ENCODE data around the gene UNC5C. TPM values are rescaled to one million over a fixed set of nuclear protein-coding genes. Genes with fewer than 3 reads are reported as not detected.

Gene UNC5C
- total RNA-seq, 3 donors from 2014 or later (not counting 1 experiment from before 2014, with no cell fraction given): not detected

DNA sequence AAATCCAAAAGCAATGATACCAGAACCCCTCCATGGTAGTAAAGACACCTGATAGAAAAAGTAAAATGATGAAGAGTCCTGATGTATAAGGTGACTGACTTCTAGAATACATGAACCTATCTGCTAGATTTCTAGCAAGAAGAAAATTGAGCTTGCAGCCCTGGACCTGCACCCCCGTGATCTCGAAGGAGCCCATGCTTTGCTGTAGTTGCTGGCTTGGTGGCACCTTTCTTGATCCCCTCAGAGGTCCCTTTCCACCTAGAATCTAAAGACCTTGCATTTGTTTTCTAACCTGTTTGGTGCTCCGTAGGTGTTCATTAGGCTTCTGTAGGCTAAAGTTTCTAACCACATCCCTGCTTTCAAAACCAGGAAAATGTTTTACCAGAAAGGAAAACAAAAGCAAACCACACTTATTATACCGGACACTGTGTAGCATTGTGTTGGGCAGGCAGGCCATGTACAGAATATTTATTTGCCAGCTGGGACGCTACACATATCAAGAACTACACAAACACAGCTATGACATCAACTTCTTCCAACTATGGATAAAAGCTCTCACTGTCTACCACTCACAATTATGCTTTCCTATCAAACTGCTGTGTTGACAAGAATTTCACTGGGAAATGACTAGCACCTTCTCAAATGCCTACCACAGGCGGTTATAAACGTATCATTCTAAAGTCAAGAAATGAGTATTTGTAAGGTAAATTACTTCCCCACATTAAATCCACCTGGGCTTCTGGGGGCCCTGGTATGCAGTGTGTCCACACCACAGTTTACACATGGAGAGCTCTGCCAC lies 316.2 kb downstream of the UNC5C start:
- peaks cover 0 to 9% of the 10 kb centered on the region in 2 donors for H3K4me1 Mint-ChIP-seq
- no peak for DNase-seq
- intact Hi-C loops (cut with micrococcal nuclease): no loop called here
- H3K4me3 Mint-ChIP-seq: no peak overlapping the region
- no peak overlapping the region for H3K27ac ChIP-seq (ENCODE audit: low read length)
- H3K27me3 ChIP-seq (ENCODE audit: control insufficient read depth, insufficient read depth, low read length): no peaks in the 10 kb centered on the region
- no peaks in the 10 kb centered on the region for H3K36me3 Mint-ChIP-seq
- no peaks in the 10 kb centered on the region for H3K4me1 ChIP-seq (ENCODE audit: control insufficient read depth, insufficient read depth, low read length)
- no peaks in the 10 kb centered on the region for H3K27me3 Mint-ChIP-seq (ENCODE audit: low read depth in 2 of 2)
- TF ChIP-seq, protein P1, sequence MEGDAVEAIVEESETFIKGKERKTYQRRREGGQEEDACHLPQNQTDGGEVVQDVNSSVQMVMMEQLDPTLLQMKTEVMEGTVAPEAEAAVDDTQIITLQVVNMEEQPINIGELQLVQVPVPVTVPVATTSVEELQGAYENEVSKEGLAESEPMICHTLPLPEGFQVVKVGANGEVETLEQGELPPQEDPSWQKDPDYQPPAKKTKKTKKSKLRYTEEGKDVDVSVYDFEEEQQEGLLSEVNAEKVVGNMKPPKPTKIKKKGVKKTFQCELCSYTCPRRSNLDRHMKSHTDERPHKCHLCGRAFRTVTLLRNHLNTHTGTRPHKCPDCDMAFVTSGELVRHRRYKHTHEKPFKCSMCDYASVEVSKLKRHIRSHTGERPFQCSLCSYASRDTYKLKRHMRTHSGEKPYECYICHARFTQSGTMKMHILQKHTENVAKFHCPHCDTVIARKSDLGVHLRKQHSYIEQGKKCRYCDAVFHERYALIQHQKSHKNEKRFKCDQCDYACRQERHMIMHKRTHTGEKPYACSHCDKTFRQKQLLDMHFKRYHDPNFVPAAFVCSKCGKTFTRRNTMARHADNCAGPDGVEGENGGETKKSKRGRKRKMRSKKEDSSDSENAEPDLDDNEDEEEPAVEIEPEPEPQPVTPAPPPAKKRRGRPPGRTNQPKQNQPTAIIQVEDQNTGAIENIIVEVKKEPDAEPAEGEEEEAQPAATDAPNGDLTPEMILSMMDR (IDR thresholded peaks at IDR 0.05): no peak
- H3K9me3 Mint-ChIP-seq: peaks cover 0 to 2% of the 10 kb centered on the region in 2 donors
- no peak overlapping the region for H3K27ac Mint-ChIP-seq
- no peak for ATAC-seq
- WGBS (ENCODE audit: insufficient coverage): 52% methylated on average over 5 of the region's 7 CpGs
- H3K36me3 ChIP-seq (ENCODE audit: control insufficient read depth, insufficient read depth, low read length): no peaks in the 10 kb centered on the region
- no peaks in the 10 kb centered on the region for H3K9me3 ChIP-seq (ENCODE audit: control insufficient read depth, insufficient read depth, low read length)
- H3K4me3 ChIP-seq (ENCODE audit: low read length): no peak overlapping the region

DNA sequence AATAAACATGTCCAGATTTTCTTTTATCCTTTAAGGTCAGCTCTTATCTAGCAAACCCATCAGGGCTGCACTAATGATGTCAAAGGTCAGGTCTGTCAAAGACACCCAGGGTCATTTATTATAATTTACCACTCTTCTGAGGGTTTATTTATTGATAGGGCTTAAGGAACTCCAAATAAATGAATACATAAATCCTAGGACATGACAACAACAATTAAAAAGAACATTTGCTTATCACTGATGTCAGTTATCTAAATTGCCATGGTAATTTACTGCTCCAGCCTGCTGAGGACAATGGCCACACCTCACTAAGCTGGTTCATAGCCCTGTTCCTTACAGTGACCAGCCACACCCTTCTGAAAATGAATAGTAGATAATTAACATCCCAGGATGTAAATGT lies 317.1 kb downstream of the UNC5C start:
- Histone ChIP-seq H3K27ac (ENCODE audit: low read length) (no peak overlapping the region), H3K4me1 (ENCODE audit: control insufficient read depth, insufficient read depth, low read length) (no peaks in the 10 kb centered on the region), H3K27me3 (ENCODE audit: control insufficient read depth, insufficient read depth, low read length) (no peaks in the 10 kb centered on the region), H3K4me3 (ENCODE audit: low read length) (no peak overlapping the region), H3K36me3 (ENCODE audit: control insufficient read depth, insufficient read depth, low read length) (no peaks in the 10 kb centered on the region), H3K9me3 (ENCODE audit: control insufficient read depth, insufficient read depth, low read length) (no peaks in the 10 kb centered on the region)
- intact Hi-C loops (cut with micrococcal nuclease): no loop called here
- Mint-ChIP-seq H3K4me1 (peaks cover 0 to 9% of the 10 kb centered on the region in 2 donors), H3K9me3 (peaks cover 0 to 2% of the 10 kb centered on the region in 2 donors), H3K27ac (no peak overlapping the region), H3K36me3 (no peaks in the 10 kb centered on the region), H3K4me3 (no peak overlapping the region), H3K27me3 (ENCODE audit: low read depth in 2 of 2) (no peaks in the 10 kb centered on the region)
- no peak for DNase-seq
- TF ChIP-seq, protein P1 (IDR thresholded peaks at IDR 0.05): no peak
- ATAC-seq: no peak

DNA sequence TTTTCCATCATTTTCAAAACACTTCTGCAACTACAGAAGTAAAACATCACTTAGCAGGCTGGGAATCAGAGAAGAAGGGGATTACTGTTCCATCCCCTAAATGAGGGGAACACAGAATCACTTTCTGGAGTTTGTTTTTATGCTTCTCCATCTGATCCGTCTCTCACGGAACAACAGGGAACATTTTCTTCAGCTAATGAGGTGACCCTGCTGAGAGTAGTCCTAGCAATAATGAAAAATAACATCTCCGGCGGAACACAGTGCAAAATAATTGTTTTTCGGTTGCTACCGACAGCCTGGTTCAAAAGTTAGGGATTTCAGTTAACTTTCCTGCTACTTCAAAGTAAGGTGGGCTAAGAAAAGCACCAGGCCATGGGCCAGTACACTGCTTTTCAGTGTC lies 322.9 kb downstream of the UNC5C start:
- Mint-ChIP-seq H3K4me3 (no peak overlapping the region), H3K27me3 (ENCODE audit: low read depth in 2 of 2) (no peaks in the 10 kb centered on the region), H3K36me3 (no peaks in the 10 kb centered on the region), H3K4me1 (no peaks in the 10 kb centered on the region), H3K9me3 (peaks cover 0 to 2% of the 10 kb centered on the region in 2 donors), H3K27ac (no peak overlapping the region)
- no peaks in the 10 kb centered on the region for H3K4me1 ChIP-seq (ENCODE audit: control insufficient read depth, insufficient read depth, low read length)
- no peaks in the 10 kb centered on the region for H3K9me3 ChIP-seq (ENCODE audit: control insufficient read depth, insufficient read depth, low read length)
- no peak overlapping the region for H3K27ac ChIP-seq (ENCODE audit: low read length)
- no peak for DNase-seq
- no peak overlapping the region for H3K4me3 ChIP-seq (ENCODE audit: low read length)
- 96% methylated on average over 6 of the region's 6 CpGs for WGBS (ENCODE audit: insufficient coverage)
- TF ChIP-seq, protein P1 (IDR thresholded peaks at IDR 0.05): no peak
- no peaks in the 10 kb centered on the region for H3K36me3 ChIP-seq (ENCODE audit: control insufficient read depth, insufficient read depth, low read length)
- intact Hi-C loops (cut with micrococcal nuclease): no loop called here
- no peak for ATAC-seq
- no peaks in the 10 kb centered on the region for H3K27me3 ChIP-seq (ENCODE audit: control insufficient read depth, insufficient read depth, low read length)

DNA sequence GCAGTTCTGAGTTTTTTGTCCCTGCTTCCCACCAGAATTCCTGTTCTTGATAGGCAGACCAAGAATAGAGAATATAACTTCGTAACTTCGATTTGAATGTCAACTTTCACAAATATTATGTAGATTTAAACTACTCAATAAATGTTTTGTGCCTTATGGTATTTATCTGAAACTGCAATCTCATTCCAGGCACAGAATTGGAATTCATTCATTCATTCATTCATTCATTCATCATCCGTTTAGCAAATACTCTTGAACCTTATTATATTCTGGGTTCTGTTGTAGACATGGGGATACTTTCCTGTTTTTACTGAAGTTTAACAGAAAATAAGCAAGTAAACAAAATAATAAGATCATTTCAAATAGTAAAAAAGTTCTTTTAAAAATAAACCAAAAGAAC lies 324.4 kb downstream of the UNC5C start:
- Histone ChIP-seq H3K27ac (ENCODE audit: low read length) (no peak overlapping the region), H3K36me3 (ENCODE audit: control insufficient read depth, insufficient read depth, low read length) (no peaks in the 10 kb centered on the region), H3K4me3 (ENCODE audit: low read length) (no peak overlapping the region), H3K27me3 (ENCODE audit: control insufficient read depth, insufficient read depth, low read length) (no peaks in the 10 kb centered on the region), H3K9me3 (ENCODE audit: control insufficient read depth, insufficient read depth, low read length) (no peaks in the 10 kb centered on the region), H3K4me1 (ENCODE audit: control insufficient read depth, insufficient read depth, low read length) (no peaks in the 10 kb centered on the region)
- H3K27ac Mint-ChIP-seq: no peak overlapping the region
- TF ChIP-seq, protein P1 (IDR thresholded peaks at IDR 0.05): no peak
- no peaks in the 10 kb centered on the region for H3K9me3 Mint-ChIP-seq
- H3K27me3 Mint-ChIP-seq (ENCODE audit: low read depth in 2 of 2): no peaks in the 10 kb centered on the region
- H3K36me3 Mint-ChIP-seq: no peaks in the 10 kb centered on the region
- H3K4me1 Mint-ChIP-seq: no peaks in the 10 kb centered on the region
- intact Hi-C loops (cut with micrococcal nuclease): no loop called here
- ATAC-seq (no peak), DNase-seq (no peak)
- no peak overlapping the region for H3K4me3 Mint-ChIP-seq
- 80% methylated on average over 1 of the region's 3 CpGs for WGBS (ENCODE audit: insufficient coverage)
